ENCODE results near the gene CDC42BPB. TPM values are rescaled to one million over a fixed set of nuclear protein-coding genes. Genes with fewer than 3 reads are reported as not detected.

CDC42BPB gene
- total RNA-seq, 1 experiment from 2014 or later = 103 TPM

GRCh38 chr14:102922490-102923200, 134.7 kb downstream of the CDC42BPB start, which contains the start of gene AMN:
TSS of gene AMN (plus strand) at chr14:102922663. CDS start at chr14:102922689, 26 bp downstream.
- peak; percentile 53 for DNase-seq
- Histone ChIP-seq H2BK5ac (ENCODE audit: insufficient read length, low read length) (no peak within 1 kb of the TSS), H3K23me2 (ENCODE audit: insufficient read length, low read depth, low read length, poor library complexity, severe bottlenecking) (peaks cover 3% of the 10 kb centered on the region), H3K18ac (ENCODE audit: insufficient read length, low read depth, low read length) (no peak within 1 kb of the TSS), H4K5ac (ENCODE audit: insufficient read length, low read depth, low read length) (no peak within 1 kb of the TSS), H3K4me2 (ENCODE audit: insufficient read depth, insufficient read length, low read length) (peak within 1 kb of the TSS; percentile 70), H3K4ac (ENCODE audit: low read depth, low read length) (no peak within 1 kb of the TSS), H4K8ac (replicated peaks; ENCODE audit: insufficient read length, low read depth, low read length) (no peak within 1 kb of the TSS), H3K79me1 (ENCODE audit: insufficient read depth, low read depth, low read length, poor library complexity, severe bottlenecking) (no peaks in the 10 kb centered on the region), H3K79me2 (ENCODE audit: insufficient read depth, low read length) (no peaks in the 10 kb centered on the region), H3K4me1 (ENCODE audit: insufficient read depth, low read length) (no peaks in the 10 kb centered on the region), H3K27me3 (ENCODE audit: insufficient read depth, low read length) (peaks cover 23% of the 10 kb centered on the region), H2BK20ac (ENCODE audit: low read depth, low read length, poor library complexity, severe bottlenecking) (no peak within 1 kb of the TSS), H3K9ac (ENCODE audit: extremely low read depth, insufficient read length, low read length) (no peak within 1 kb of the TSS), H2BK15ac (ENCODE audit: low read depth, low read length) (no peak within 1 kb of the TSS), H3K9me3 (ENCODE audit: control insufficient read depth, low read depth, low read length) (no peaks in the 10 kb centered on the region), H2AK5ac (ENCODE audit: insufficient read length, low read length) (no peak within 1 kb of the TSS), H3K27ac (ENCODE audit: insufficient read length, low read depth, low read length) (no peak within 1 kb of the TSS), H3K14ac (ENCODE audit: insufficient read depth, low read length) (no peak within 1 kb of the TSS; the same call in 1 of the 2 replicates), H2AFZ (ENCODE audit: low read length) (no peak within 1 kb of the TSS), H4K20me1 (ENCODE audit: control insufficient read depth, insufficient read depth, insufficient read length) (no peaks in the 10 kb centered on the region), H2BK12ac (ENCODE audit: insufficient read length, low read depth, low read length) (no peak within 1 kb of the TSS), H3T11ph (ENCODE audit: low read length) (no peak within 1 kb of the TSS), H3K56ac (ENCODE audit: insufficient read length, low read depth, low read length) (no peak within 1 kb of the TSS), H2BK120ac (ENCODE audit: low read depth, low read length, poor library complexity, severe bottlenecking) (no peak within 1 kb of the TSS), H3K23ac (ENCODE audit: insufficient read length, low read depth, low read length) (no peak within 1 kb of the TSS), H4K91ac (ENCODE audit: insufficient read length, low read depth, low read length) (no peak within 1 kb of the TSS)
- no CpG with 5 or more reads among the region's 56 CpGs for WGBS (ENCODE audit: extremely low coverage, insufficient read length, low lambda C conversion rate)
- Mint-ChIP-seq H3K4me3 (no peak within 1 kb of the TSS), H3K27me3 (ENCODE audit: low read depth) (peaks cover 22% of the 10 kb centered on the region), H3K4me1 (peaks cover 13 to 19% of the 10 kb centered on the region in 2 experiments), H3K27ac (no peak within 1 kb of the TSS), H3K9me3 (no peaks in the 10 kb centered on the region; a peak in 1 of 5 replicates), H3K36me3 (ENCODE audit: insufficient read depth in 1 of 3, low read depth in 3 of 3) (no peaks in the 10 kb centered on the region)
- TF ChIP-seq CTCF (conservative IDR thresholded peaks at IDR 0.05) = no peak

Data from H9 (cell line).